Activated effector memory CD4-positive, alpha-beta T cell treated with anti-CD3 and anti-CD28 coated beads, Interleukin-2, amount 50 U/mL, for 16 hours (primary cell): ENCODE data around the gene ZNF76.

Experiments
- DNase-seq: peaks from one replicate; pipeline ENCODE4 v3.0.0-alpha.2; 2020

ZNF76 gene

DNA sequence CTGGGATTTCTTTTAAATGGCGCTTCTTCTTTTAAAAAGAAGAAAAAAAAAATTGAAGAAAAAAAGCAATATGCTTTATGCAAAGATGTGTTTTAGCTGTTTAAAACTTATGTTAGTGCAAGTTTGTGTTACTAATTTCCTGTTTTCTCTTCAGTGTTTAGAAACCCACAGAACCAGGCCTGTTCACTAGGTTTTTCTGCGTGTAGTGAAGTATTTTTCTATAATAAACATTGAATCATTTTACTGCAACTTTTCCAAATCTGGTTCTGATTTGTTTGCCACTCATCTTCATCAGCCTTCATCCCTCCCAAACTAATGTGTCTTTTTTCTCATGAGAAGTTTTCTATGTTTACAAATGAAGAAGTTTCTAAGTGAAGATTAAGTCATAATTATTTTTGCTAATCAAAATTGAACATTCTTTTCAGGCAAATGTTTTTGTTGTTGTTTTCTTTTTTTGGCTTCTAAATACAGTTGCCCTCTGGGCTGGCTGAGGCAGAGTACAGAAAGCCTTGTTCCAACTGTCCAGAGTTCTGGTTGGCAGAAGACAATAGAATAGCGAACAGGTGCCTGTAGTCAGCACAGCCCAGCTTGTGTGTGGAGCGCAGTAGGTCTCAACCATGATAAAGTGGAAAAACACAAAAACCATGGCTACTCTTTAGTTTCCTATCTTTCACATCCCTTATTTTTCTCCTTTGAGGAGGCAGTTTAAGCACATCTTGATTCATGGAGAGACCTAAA is 14.5 kb downstream of the ZNF76 start:
- DNase-seq, result peak; percentile 9

DNA sequence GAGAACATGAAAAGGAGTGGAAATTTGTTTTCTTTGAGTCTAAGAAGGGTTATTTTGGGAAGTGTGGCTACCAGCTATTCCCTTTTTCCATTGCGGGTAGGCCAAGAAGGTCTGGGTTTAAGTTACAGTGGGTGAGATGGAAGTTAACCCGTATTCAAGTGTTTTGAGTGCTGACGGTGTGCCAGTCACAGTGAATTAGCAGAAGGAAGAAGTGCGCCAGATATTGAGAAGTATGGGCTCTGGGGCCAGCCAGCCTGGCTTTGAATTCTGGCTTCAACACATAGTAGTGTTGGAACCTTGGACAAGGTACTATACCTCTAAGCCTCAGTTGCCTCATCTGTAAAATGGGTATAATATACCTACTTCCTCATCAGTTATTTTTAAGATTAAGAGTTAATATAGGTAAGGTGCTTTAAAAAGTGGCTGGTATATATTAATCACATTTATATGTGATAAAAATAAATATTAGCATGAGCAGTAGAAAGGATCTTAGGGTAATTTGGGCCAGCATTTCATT is 16.3 kb downstream of the ZNF76 start:
- DNase-seq, result peak; percentile 14

DNA sequence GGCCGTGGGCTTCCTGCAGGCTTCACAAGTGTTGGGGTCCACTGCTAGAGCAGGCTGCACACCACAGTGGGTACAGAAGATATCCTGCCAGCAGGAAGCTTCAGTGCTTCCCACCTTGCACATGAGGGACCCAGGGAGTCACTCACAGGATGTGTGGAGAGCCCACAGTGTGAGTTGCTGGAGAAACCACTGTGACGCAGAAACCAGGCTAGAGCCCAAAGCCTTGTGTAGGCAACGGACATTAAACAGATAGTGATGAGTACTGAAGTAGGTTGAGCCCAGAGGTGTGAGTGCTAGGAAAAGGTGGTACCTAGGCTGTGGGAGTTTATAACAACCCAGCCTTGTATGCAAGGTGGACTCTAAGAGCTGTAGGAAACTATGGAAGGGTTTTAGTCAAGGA is 19.2 kb downstream of the ZNF76 start:
- peak; percentile 43 for DNase-seq

DNA sequence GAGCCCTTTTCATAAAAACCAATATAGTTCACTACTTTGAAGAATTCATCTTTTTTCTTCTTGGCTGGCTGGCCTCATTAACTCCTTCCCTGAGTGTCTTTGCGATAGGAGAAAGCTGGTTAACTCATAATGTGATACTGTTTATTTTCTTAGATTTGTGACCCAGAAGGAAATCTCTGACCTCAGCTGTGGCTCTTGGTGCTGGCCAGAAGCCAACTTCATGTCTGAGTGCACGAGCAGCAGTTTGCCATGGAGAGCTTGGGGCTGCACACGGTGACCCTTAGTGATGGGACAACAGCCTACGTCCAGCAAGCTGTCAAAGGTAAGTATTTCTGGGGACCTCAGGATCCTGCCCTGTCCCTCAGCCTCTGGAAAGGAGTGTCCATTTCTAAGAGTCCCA is 21.4 kb downstream of the ZNF76 start:
- DNase-seq, result no peak

DNA sequence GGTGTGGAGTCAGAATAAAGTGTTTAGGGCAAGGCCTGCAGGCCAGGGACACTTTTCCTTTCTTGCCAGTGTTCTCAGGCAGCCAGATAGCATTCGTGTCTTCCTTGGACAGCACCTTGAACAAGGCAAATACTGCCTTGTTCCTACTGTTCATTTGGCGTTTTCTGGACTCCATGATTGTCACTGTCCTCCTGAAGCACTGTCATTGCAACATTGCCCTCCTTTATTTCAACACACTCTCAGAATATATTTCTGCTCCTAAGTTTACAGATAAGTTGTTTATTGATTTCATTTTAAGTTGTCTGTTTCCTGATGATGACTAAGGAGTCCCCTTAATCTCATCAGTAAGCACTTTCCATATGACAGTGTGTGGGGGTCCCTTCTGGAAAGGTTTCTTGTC is 22.9 kb downstream of the ZNF76 start:
- no peak for DNase-seq

DNA sequence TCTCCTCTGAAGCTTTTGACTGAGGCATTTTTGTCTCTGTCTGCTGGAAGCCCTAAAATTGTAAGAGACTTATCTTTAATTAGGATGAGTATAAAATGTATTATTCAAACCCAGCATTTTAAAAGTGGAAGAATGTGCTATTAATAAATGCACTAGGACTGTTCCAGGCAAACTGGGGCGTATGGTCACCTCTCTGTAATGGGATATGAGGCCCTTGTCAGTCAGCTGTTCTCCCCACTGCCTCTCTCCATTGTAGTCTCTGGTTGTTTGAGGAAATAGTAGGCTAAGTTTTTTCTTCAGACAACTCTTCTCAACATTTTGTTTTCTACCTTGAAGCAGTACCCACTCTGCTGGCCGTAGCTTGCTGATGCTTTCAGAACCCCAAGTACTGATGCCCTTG is 23.8 kb downstream of the ZNF76 start:
- DNase-seq, result no peak

- no peak for DNase-seq
Measured at GRCh38 chr6:35287671-35288396, 28.3 kb downstream of the ZNF76 start.

GRCh38 chr6:35288834-35289233 is 29.3 kb downstream of the ZNF76 start:
- no peak for DNase-seq

- no peak for DNase-seq
Measured at GRCh38 chr6:35291491-35291890, 32.0 kb downstream of the ZNF76 start.

DNA sequence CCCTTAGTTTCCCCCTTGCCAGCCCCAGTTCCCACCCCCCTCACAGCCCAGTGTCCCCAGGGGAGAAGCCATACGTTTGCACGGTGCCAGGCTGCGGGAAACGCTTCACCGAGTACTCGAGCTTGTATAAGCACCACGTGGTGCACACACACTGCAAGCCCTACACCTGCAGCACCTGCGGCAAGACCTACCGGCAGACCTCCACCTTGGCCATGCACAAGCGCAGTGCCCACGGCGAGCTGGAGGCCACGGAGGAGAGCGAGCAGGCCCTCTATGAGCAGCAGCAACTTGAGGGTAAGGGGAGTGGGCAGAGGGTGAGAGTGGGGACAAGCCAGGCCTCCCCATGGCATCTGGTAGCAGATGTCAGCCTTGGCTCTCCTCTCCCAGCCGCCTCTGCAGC is 33.0 kb downstream of the ZNF76 start:
- DNase-seq, result no peak

DNA sequence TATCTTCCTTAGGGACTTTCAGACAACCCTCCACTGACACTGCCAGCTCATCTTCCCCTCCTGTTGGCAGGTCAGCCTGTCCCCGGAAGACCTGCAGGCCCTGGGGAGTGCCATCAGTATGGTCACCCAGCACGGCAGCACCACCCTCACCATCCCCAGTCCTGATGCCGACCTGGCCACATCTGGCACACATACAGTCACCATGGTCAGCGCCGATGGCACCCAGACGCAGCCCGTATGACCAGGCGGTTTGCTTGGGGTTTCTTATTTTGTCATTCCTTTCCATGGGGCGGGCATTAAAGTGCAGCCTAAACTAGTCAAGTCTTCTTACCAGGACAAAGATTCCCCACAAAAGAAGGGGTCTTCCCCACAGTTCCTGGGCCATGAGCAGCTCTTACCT is 34.1 kb downstream of the ZNF76 start:
- no peak for DNase-seq

DNA sequence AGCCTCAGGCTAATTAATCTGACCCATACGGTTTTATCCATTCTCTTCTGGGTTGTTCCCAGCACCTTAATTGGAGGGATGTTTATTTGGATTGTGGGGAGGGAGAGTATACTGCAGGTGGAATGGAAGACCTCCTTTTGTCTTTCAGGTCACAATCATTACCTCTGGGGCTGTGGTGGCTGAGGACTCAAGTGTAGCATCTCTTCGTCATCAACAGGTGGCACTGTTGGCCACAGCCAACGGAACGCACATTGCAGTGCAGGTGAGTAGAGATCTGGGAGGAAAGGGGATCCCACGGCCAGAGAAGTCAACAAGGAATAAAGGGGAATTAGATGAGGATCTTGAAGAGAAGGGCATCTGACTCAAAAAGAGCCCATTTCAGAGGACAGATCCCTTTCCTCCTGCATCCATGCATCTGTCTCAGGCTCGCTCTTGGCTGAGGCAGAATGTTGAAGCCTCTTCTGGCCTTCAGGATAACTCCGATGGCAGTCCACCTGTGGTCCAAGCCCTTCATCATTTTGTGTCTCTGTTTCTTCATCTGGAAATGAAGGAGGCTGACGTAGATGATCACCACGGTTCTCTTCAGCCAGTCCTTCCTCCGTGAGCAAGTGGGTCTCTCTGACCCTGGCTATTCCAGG is 34.9 kb downstream of the ZNF76 start:
- DNase-seq, result peak; percentile 80

GRCh38 chr6:35295036-35295435 is 35.5 kb downstream of the ZNF76 start:
- DNase-seq, result no peak

- no peak for DNase-seq
Measured at GRCh38 chr6:35295521-35296315, 36.2 kb downstream of the ZNF76 start.

- DNase-seq, result no peak
Measured at GRCh38 chr6:35296931-35297600, 37.5 kb downstream of the ZNF76 start.

DNA sequence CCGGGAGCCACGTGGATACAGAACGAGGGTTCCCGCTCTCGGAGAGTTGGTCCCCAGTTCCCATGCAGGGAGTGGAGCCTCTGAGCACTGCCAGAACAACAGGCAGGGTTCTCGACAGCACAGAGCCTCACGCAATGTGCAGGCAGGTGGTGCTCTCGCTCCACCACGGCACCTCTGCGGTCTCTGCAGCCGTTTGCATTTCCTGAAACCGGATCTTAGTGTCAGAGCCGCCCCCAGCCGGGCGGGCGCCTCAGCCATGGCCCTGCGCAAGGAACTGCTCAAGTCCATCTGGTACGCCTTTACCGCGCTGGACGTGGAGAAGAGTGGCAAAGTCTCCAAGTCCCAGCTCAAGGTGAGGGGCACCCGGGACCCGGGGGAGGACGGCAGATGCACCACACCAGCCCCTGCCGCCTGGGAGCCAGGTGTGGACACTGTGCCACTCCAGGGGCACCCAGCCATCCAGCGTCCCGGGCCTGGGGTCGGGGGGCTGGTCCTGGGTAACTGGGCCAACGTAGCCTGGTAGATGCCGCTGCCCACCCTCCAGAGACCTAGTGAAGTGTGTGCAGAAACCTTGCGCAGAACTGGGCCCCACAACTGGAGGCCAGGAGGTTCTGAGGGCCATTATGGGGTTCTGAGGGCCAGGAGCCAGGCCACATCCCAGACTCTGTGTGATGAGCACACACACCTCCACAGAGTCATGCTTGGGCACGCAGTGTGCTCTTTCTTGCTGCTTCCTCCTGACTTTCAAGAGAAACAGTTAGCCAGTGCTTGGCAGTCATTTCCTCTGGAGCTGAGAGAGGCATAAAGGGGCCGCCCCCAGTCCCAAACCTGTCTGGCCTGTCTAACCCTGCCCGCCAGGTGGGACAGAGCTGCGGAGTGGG is 38.3 kb downstream of the ZNF76 start, which contains the start of gene DEF6:
DEF6 (plus strand) TSS at position 218 of the 881 bp plus-strand sequence; CDS start at position 257, 39 bp downstream.
- DNase-seq, result peak; percentile 95

- no peak for DNase-seq
Measured at GRCh38 chr6:35298625-35299140, 39.1 kb downstream of the ZNF76 start.

DNA sequence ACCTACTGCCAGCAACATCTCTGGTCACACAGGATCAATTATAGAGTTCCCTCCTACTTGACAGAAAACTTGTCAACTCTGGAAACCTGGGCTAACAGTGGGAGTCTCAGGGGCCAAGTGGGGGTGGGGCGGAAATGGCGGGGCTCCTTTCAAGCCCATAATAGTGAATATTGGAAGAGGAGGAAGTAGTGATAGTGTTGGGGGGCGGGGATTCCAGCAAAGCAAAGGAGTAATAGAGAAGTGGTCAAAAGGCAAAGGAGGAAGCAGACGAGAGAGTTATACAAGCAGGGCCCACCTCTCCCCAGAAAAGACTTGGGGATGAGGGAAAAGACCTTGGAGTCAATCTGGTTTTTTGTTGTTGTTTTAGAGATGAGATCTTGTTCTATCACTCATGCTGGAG is 40.1 kb downstream of the ZNF76 start:
- DNase-seq, result peak; percentile 70

DNA sequence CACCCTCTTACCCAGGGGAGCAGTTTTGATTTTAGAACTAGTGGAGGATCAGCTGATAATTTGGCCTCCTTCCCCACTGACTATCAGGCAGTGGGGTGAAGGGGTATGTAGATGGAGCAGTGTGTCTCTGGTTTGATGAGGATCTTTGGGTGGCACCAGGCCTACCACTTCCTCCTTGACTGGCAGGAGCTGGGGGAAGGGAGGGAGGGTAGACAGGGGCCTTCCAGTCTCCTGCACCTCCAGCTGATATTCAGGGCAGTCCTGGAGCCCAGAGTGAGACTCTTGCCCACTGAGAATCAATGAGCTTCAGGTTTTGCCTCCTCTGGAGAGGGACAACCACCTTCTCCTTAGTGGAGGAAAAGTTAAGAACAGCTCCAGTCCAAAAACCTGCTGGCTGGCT is 41.3 kb downstream of the ZNF76 start:
- DNase-seq, result peak; percentile 78

DNA sequence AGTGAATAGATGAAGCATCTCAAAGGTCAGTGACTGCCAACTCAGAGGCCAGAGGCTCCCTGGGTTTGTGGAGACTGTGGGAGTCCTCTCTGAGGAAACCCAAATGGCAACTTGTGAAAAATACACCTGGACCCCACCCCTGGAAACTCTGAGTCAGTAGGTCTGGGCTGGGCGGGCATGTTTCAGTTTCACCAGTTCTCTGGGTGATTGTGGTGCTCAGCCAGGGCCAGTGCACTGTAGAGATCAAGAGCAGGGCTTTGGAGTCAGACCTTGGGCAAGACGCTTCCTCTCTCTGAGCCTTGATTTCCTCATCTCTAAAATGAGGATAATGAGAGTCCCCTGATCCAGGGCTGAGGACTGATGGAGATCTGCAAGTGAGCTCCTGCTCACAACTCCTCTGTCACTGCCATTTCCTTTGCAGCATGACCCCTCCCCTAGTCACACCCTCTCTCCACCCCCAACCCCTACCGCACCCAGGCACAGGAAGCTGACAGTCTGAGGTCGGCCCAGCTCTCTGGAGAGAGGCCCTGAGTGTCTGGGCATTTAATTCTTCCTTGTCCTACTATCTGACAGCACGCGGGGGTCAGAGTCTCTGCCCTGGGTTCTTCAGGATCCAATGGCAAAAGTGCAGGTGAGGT is 43.2 kb downstream of the ZNF76 start:
- peak; percentile 94 for DNase-seq
